NCI-H345 (cell line): Measurements from ENCODE around the gene TMEM101.
"Not testable (repeated sequence)": the region's sequence is repeated elsewhere in the genome, so short reads cannot be mapped to it uniquely, and the experiment has no call there.

ENCODE experiments used
- DNase-seq: peaks from one replicate; lab custom pipeline; 2025; lab: John Stamatoyannopoulos, UW

Gene TMEM101

DNA sequence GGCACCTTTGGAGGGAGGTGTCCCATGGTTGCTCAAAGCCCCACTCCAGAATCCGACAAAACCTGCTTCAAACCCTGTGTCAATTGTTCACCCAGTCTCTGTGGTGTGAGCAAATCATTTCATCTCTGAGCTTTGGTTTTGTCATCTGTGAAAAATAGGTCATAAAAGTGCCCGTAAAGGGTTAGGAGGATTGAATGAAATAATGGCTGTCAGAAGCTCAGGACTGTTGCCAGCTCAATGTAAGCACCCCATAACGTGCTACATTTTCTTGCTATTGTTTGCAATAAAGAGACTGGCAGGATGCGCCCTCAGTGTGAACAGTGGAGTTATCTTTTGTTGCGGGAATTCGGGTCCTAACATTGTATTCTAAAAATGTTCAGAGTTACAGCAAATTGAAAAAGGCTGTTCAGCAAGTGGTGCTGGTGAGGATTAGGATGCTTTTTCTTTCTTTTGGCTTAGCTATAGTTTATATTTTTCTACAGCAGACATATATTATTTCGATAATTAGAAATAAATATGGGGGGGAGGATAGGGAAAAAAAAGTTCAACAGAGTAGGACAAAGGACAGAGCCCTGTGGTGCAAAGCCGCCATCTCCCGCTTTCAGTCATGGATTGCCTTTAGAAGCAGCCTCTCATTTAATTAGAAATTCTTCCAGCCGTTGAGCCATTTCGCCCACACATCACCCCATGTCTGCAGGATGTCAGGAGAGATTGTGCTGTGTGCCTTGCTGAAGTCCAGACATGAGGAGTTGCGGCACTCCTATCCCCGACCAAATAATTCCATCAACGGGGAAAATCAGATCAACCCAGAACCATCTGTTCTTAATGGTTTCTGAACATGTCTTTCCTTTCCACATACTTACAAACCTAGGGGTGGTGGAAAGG, 40.1 kb downstream of the TMEM101 start:
- no peak for DNase-seq

DNA sequence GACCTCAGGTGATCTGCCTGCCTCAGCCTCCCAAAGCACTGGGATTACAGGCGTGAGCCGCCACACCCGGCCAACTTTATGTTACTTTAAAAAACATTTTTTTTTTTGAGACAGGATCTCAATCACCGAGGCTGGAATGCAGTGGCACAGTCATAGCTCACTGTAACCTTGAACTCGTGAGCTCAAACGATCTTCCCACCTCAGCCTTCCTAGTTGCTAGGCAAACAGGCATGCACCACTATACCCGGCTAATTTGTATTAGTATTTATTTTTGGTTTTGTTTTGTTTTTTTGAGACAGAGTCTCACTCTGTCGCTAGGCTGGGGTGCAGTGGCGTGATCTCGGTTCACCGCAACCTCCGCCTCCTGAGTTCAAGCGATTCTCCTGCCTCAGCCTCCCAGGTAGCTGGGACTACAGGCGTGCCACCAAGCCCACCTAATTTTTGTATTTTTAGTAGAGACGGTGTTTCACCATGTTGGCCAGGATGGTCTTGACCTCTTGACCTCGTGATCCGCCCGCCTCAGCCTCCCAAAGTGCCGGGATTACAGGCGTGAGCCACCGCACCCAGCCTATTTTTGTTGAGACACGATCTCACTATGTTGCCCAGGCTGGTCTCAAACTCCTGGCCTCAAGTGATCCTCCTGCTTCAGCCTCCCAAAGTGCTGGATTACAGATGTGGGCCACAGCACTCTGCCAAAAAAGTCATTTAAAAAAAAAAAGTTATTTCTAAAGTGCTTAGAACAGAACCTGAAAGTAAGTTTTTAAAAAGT, 42.1 kb downstream of the TMEM101 start:
- not testable (repeated sequence) for DNase-seq

DNA sequence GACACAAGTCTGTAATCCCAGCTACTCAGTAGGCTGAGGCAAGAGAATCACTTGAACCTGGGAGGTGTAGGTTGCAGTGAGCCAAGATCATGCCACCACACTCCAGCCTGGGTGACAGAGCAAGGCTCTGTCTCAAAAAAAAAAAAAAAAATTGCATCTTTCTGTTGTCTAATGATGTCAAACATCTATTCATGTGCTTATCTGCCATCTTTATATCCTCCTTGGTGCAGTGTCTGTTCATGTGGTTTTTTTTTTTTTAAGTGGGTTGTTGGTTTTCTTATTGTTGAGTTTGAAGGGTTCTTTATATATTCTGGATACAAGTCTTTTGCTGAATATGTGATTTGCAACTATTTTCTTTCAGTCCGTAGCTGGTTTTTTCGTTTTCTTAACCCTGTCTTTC, 43.3 kb downstream of the TMEM101 start:
- DNase-seq = not testable (repeated sequence)

DNA sequence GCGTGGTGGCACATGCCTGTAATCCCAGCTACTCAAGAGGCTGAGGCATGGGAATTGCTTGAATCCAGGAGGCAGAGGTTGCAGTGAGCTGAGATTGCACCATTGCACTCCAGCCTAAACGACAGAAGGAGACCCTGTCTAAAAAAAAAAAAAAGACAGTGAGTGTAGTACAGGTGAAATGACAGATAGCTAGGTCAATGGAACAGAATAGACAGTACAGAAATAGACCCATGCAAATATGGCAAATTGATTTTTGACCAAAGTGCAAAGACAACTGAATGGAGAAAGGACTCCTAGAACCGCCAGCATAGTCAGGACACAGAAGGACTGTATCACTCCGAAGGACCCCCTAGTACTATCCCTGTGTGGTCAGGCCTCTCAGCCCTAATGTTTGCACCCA, 44.4 kb downstream of the TMEM101 start:
- DNase-seq = no peak

DNA sequence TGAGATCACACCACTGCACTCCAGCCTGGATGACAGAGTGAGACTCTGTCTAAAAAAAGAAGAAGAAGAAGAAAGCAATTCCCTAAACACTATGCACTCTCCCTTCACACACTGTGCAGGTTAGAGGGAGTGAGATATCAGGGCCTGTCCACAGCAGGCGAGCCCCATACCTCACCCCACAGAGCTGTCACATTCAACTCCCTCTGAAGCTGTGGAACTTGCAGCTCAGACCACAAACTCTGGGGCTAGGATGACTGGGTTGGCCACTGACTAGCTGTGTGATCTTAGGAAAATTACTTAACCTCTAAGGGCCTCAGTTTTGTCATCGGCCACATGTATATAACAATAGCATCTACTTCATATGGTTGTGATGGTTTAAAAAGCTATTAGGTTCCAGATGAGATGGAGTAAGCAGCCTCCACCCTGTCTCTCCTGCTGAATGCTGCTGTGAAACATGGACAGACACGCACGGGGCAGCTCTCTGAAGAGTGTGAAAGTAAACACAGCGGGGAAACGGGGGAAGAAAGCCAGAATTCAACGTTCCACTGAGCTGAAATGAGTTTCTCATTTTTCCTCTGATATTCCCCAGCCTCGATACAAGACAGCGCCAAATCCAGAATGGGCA, 47.4 kb downstream of the TMEM101 start:
- DNase-seq = no peak

DNA sequence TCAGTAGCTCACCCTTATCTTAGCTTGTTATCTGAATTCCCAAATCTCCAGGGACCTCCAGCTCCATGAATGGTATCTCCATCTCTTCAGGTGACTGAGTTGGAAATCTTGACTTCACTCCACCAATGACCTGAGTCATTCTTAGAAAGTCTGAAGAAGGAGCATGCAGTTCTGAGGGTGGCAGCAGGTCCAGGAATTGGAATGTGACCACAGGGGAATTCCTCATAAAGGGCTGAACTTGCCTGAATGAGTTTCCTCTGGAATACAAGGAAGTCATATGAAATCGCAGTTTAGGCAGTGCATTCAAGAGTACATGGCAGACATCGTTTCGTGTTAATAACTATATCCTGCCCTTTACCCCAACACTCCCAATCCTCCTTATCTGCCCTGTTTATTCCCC, 48.5 kb downstream of the TMEM101 start:
- no peak for DNase-seq

DNA sequence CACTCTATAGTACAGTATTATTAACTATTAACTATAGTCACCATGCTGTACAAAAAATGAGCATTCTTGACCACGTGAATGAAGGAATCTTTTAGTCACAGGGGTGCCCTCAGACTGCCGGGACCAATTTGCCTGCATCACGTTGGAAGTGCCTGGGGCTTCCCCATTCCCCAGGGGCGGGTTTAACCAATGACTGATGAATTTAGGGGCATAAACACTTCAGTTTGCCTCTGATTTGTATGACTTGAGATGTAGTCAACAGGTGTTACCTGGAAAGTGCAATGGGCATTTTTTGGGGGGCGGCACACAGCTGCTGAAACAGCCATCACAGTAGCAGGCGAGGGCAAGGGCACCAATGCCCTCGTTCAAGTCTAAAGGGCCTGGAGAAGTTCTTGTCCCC, 52.3 kb downstream of the TMEM101 start:
- no peak for DNase-seq

DNA sequence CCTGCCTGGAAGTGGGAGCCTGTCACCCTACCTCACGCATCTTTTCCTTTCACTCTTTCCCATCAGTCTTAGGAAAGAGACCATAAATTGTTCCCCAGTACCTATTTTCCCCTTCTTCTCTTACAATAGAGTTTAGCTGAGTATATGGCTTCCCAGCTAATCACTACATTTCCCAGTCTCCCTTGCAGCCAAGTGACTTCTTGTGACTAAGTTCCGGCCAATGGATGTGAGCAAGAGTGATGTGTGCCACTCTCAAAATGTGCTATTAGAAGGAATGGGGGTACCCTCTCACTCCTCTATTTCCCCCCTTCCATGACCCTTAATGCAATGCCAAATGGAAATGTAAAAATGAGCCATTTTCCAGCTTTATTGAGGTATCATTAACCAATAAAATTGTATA, 52.8 kb downstream of the TMEM101 start:
- DNase-seq = no peak

DNA sequence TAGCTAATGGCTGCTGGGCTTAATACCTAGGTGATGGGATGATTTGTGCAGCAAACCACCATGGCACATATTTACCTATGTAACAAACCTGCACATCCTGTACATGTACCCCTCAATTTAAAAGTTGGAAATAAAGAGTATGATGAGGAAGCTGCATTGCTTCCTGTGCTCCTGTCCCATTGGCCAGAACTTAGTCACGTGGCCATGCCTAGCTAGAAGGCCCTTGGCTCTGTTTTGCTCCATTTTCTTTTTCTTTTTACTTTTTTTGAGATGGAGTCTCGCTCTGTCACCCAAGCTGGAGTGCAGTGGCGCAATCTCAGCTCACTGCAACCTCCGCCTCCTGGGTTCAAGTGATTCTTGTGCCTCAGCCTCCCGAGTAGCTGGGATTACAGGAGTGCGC, 53.5 kb downstream of the TMEM101 start:
- not testable (repeated sequence) for DNase-seq
